Aorta (tissue), 5 donors: Measurements from ENCODE around the gene SASH1. TPM values are rescaled to one million over a fixed set of nuclear protein-coding genes. Genes with fewer than 3 reads are reported as not detected.

Experiments
- ATAC-seq: fragments of 200-7000 bp; cut with Tn5 transposase; one replicate; pipeline ENCODE4 v1.9.1; 2022; ENCODE audit warnings: moderate library complexity; ENCODE audit not compliant: low FRiP score
- DNase-seq, 2 donors: peaks; one replicate each; pipeline ENCODE4 v3.0.0-alpha.2; 2020
- H3K27ac ChIP-seq, 2 donors: one replicate each; pipeline ENCODE4 v1.5.1; 2013; ENCODE audit warnings: low read length in 2 of 2, mild to moderate bottlenecking in 2 of 2, moderate library complexity in 2 of 2, control low read depth in 1 of 2, inconsistent platforms in 1 of 2, low read depth in 1 of 2
- H3K27me3 ChIP-seq, 2 donors: one replicate each; pipeline ENCODE4 v1.6.1; 2013; ENCODE audit warnings: control low read depth in 1 of 2, low read length in 1 of 2, mild to moderate bottlenecking in 1 of 2, moderate library complexity in 1 of 2; ENCODE audit not compliant: insufficient read depth in 2 of 2, control insufficient read depth in 1 of 2
- H3K36me3 ChIP-seq, 2 donors: one replicate each; pipeline ENCODE4 v1.6.1; 2013; ENCODE audit warnings: control low read depth in 1 of 2, low read length in 1 of 2, mild to moderate bottlenecking in 1 of 2; ENCODE audit not compliant: insufficient read depth in 2 of 2, control insufficient read depth in 1 of 2
- H3K4me1 ChIP-seq, 2 donors: one replicate each; pipeline ENCODE4 v1.6.1; 2013; ENCODE audit warnings: low read length in 2 of 2, control low read depth in 1 of 2, mild to moderate bottlenecking in 1 of 2, moderate library complexity in 1 of 2; ENCODE audit not compliant: insufficient read depth in 2 of 2, control insufficient read depth in 1 of 2
- H3K4me3 ChIP-seq, 2 donors: one replicate each; pipeline ENCODE4 v1.5.1; 2013; ENCODE audit warnings: low read length in 2 of 2, control low read depth in 1 of 2, mild to moderate bottlenecking in 1 of 2
- H3K9me3 ChIP-seq: one replicate; pipeline ENCODE4 v1.6.1; 2013; ENCODE audit warnings: mild to moderate bottlenecking, low read length; ENCODE audit not compliant: control insufficient read depth
- WGBS, 2 donors: extraction: QIAGEN DNeasy Blood & Tissue Kit; methylation state at CpG; one replicate each; pipeline ENCODE4 v1.1.7; 2013; 5-methylcytosine and 5-hydroxymethylcytosine counted together
- intact Hi-C, 2 donors: fragments of 100-400 bp; cut with DNase I; formaldehyde crosslinking; loops; one replicate each; pipeline versions ENCODE4 v1.14.2 to v1.15.0; 2022
- polyA plus RNA-seq, 2 donors: library from polyadenylated mRNA; stranded (reverse); fragments of 200-250 nt; gene quantifications; one replicate each; pipeline ENCODE4 v1.2.3, GENCODE V29; 2013
- total RNA-seq, 2 donors: library from RNA; stranded (reverse); fragmentation: NEBNext Ultra II Directional; extraction: Animal tissue kit (Norgen Biotek cat#: 25700); gene quantifications; one replicate each; pipeline ENCODE4 v1.2.1, GENCODE V29; 2021
- donor health status: healthy with polysubstance abuse.
- donor health status: Bipolar disorder and iron deficiency.
- donor health status: DM: no; HTN: no; CAD: no.
- donor health status: DM: no; HTN: no; CAD: no.
- donor health status: DM: yes; HTN: yes; CAD: no.

Gene SASH1
- total and polyA plus RNA-seq, 4 donors, result 10.3 to 120 (median 67.8) TPM

GRCh38 chr6:148509119-148509799 is 166.6 kb downstream of the SASH1 start:
- WGBS, 2 donors, result 6 to 7% methylated on average over 14 of the region's 14 CpGs
- intact Hi-C loops, result no loop called here
- H3K27me3 ChIP-seq, result no peaks in the 10 kb centered on the region
- peak overlapping the region; percentile 61 to 74 for H3K27ac ChIP-seq
- H3K9me3 ChIP-seq, result no peaks in the 10 kb centered on the region
- peak; percentile 5 for ATAC-seq
- H3K4me1 ChIP-seq, result peaks cover 0 to 4% of the 10 kb centered on the region in 2 donors
- no peaks in the 10 kb centered on the region for H3K36me3 ChIP-seq
- DNase-seq, result no peak
- peak overlapping the region; percentile 71 to 75 for H3K4me3 ChIP-seq

- 8 to 12% methylated on average over 6 of the region's 6 CpGs for WGBS, 2 donors
- DNase-seq (peak; percentile 76 to 85), ATAC-seq (peak; percentile 80)
- Histone ChIP-seq H3K27ac (peak overlapping the region in 1 of 2 donors; percentile 74), H3K27me3 (no peaks in the 10 kb centered on the region), H3K4me1 (peaks cover 0 to 4% of the 10 kb centered on the region in 2 donors), H3K4me3 (peak overlapping the region; percentile 71 to 75), H3K9me3 (no peaks in the 10 kb centered on the region), H3K36me3 (no peaks in the 10 kb centered on the region)
- intact Hi-C loops, result no loop called here
Measured at GRCh38 chr6:148509800-148510581, 167.4 kb downstream of the SASH1 start.

- ATAC-seq (peak; percentile 57), DNase-seq (no peak)
- H3K27me3 ChIP-seq, result no peaks in the 10 kb centered on the region
- H3K9me3 ChIP-seq, result no peaks in the 10 kb centered on the region
- WGBS, 2 donors, result 59 to 66% methylated on average over 14 of the region's 14 CpGs
- no peak overlapping the region for H3K4me3 ChIP-seq
- H3K36me3 ChIP-seq, result no peaks in the 10 kb centered on the region
- peak overlapping the region; percentile 44 to 82 for H3K27ac ChIP-seq
- intact Hi-C loops, result no loop called here
- peaks cover 0 to 2% of the 10 kb centered on the region in 2 donors for H3K4me1 ChIP-seq
Measured at GRCh38 chr6:148513145-148514071, 170.8 kb downstream of the SASH1 start.

GRCh38 chr6:148514091-148514845 is 171.6 kb downstream of the SASH1 start:
- Histone ChIP-seq H3K27me3 (no peaks in the 10 kb centered on the region), H3K4me1 (peaks cover 0 to 3% of the 10 kb centered on the region in 2 donors), H3K4me3 (no peak overlapping the region), H3K27ac (peak overlapping the region; percentile 44 to 82), H3K9me3 (no peaks in the 10 kb centered on the region), H3K36me3 (no peaks in the 10 kb centered on the region)
- DNase-seq (no peak), ATAC-seq (no peak)
- WGBS, 2 donors, result 77 to 78% methylated on average over 13 to 14 of the region's 14 CpGs
- intact Hi-C loops, result no loop called here

GRCh38 chr6:148516217-148516616 is 173.6 kb downstream of the SASH1 start:
- intact Hi-C loops, result no loop called here
- 76 to 87% methylated on average over 7 of the region's 7 CpGs for WGBS, 2 donors
- Histone ChIP-seq H3K9me3 (no peaks in the 10 kb centered on the region), H3K27ac (no peak overlapping the region), H3K4me3 (no peak overlapping the region), H3K27me3 (no peaks in the 10 kb centered on the region), H3K4me1 (peaks cover 0 to 2% of the 10 kb centered on the region in 2 donors), H3K36me3 (peaks cover 0 to 4% of the 10 kb centered on the region in 2 donors)
- ATAC-seq, result no peak
- DNase-seq, result no peak

GRCh38 chr6:148516617-148517016 is 174.0 kb downstream of the SASH1 start:
- DNase-seq (no peak), ATAC-seq (no peak)
- Histone ChIP-seq H3K27ac (no peak overlapping the region), H3K9me3 (no peaks in the 10 kb centered on the region), H3K36me3 (peaks cover 0 to 4% of the 10 kb centered on the region in 2 donors), H3K4me1 (peaks cover 0 to 2% of the 10 kb centered on the region in 2 donors), H3K27me3 (no peaks in the 10 kb centered on the region), H3K4me3 (no peak overlapping the region)
- WGBS, 2 donors, result 89 to 93% methylated on average over 4 of the region's 4 CpGs
- intact Hi-C loops, result no loop called here

GRCh38 chr6:148517470-148517869 is 174.8 kb downstream of the SASH1 start:
- Histone ChIP-seq H3K36me3 (peaks cover 0 to 4% of the 10 kb centered on the region in 2 donors), H3K9me3 (no peaks in the 10 kb centered on the region), H3K27me3 (no peaks in the 10 kb centered on the region), H3K4me3 (no peak overlapping the region), H3K27ac (no peak overlapping the region), H3K4me1 (peaks cover 0 to 2% of the 10 kb centered on the region in 2 donors)
- ATAC-seq, result no peak
- 87 to 91% methylated on average over 10 of the region's 10 CpGs for whole genome bisulfite sequencing, 2 donors
- intact Hi-C loops, result no loop called here
- DNase-seq, result no peak
